ENCODE data around the gene ANKDD1B. TPM values are rescaled to one million over a fixed set of nuclear protein-coding genes. Genes with fewer than 3 reads are reported as not detected.

ANKDD1B gene
- total RNA-seq, 4 donors from 2014 or later, result 0.33 to 0.83 TPM; not detected in 2

DNA sequence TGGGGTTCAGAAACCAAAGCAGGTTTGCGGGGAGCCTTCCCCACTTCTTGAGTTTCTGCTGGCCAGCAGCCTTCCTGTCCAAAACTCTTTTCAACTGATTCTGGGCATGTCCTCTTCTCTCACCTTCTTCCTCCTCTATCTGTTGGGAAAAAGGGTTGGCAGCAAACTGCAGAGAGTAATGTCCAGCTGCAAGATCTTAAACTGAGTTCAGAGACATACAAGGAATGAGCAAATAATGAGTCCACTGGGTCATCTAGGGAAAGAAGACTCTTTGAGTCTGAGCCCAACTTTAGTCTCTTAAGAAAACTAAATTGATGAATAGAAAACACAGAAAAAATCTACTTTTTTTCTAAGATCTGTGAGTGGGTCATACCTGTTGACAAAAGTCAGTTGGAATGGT lies 16.5 kb downstream of the ANKDD1B start:
- Histone ChIP-seq H3K4me3 (no peak overlapping the region), H3K4me1 (no peaks in the 10 kb centered on the region), H3K36me3 (no peaks in the 10 kb centered on the region), H3K27me3 (no peaks in the 10 kb centered on the region), H3K27ac (replicated peaks in 1 of 4) (no peak overlapping the region), H3K9me3 (no peaks in the 10 kb centered on the region)
- intact Hi-C loops (cut with DNase I), result no loop called here
- TF ChIP-seq POLR2AphosphoS5 (IDR thresholded peaks at IDR 0.05) (no peak), POLR2A (IDR thresholded peaks at IDR 0.05; ENCODE audit: low read depth) (no peak), CTCF (IDR thresholded peaks at IDR 0.05) (no peak), EP300 (IDR thresholded peaks at IDR 0.05) (no peak)
- 80% methylated on average over 1 of the region's 1 CpG for WGBS
- DNase-seq (ENCODE audit: extremely low spot score), result no peak

- no peak for TF ChIP-seq POLR2A (IDR thresholded peaks at IDR 0.05; ENCODE audit: low read depth)
- no peak for TF ChIP-seq POLR2AphosphoS5 (IDR thresholded peaks at IDR 0.05)
- no peak for TF ChIP-seq EP300 (IDR thresholded peaks at IDR 0.05)
- TF ChIP-seq CTCF (IDR thresholded peaks at IDR 0.05), result no peak
- DNase-seq (ENCODE audit: extremely low spot score), result no peak
- H3K9me3 ChIP-seq, result no peaks in the 10 kb centered on the region
- intact Hi-C loops (cut with DNase I), result no loop called here
- no peaks in the 10 kb centered on the region for H3K4me1 ChIP-seq
- no peak overlapping the region for H3K4me3 ChIP-seq
- 100% methylated on average over 2 of the region's 2 CpGs for WGBS
- no peak overlapping the region for H3K27ac ChIP-seq (replicated peaks in 1 of 4)
- no peaks in the 10 kb centered on the region for H3K36me3 ChIP-seq
- H3K27me3 ChIP-seq, result no peaks in the 10 kb centered on the region
Measured at GRCh38 chr5:75630875-75631274, 19.6 kb downstream of the ANKDD1B start.

DNA sequence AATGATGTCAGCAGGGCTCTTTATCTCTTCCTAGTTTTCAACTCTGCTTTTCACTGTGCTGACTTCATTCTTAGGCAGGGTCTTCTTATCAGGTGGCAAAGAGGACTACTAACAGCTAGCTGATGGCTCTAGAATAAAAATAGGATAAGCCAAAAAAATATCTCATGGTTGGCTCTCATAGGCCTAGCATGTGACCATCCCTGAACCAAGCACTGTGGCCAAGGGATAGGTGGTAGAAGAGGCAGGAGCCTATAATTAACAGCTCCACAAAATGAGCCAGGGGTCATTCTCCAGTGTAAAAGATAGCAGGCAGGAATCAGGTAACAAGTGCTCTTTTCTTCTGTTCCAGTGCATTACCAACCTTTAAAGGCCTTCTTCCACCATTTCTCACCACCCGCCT lies 21.1 kb downstream of the ANKDD1B start:
- no peaks in the 10 kb centered on the region for H3K27me3 ChIP-seq
- DNase-seq (ENCODE audit: extremely low spot score), result peak; percentile 21
- H3K4me3 ChIP-seq, result no peak overlapping the region
- no peaks in the 10 kb centered on the region for H3K36me3 ChIP-seq
- H3K4me1 ChIP-seq, result no peaks in the 10 kb centered on the region
- intact Hi-C loops (cut with DNase I), result no loop called here
- no peak for TF ChIP-seq POLR2AphosphoS5 (IDR thresholded peaks at IDR 0.05)
- no peak for TF ChIP-seq CTCF (IDR thresholded peaks at IDR 0.05)
- TF ChIP-seq EP300 (IDR thresholded peaks at IDR 0.05), result no peak
- no peak for TF ChIP-seq POLR2A (IDR thresholded peaks at IDR 0.05; ENCODE audit: low read depth)
- H3K9me3 ChIP-seq, result no peaks in the 10 kb centered on the region
- 96% methylated on average over 1 of the region's 1 CpG for WGBS
- no peak overlapping the region for H3K27ac ChIP-seq (replicated peaks in 1 of 4)

DNA sequence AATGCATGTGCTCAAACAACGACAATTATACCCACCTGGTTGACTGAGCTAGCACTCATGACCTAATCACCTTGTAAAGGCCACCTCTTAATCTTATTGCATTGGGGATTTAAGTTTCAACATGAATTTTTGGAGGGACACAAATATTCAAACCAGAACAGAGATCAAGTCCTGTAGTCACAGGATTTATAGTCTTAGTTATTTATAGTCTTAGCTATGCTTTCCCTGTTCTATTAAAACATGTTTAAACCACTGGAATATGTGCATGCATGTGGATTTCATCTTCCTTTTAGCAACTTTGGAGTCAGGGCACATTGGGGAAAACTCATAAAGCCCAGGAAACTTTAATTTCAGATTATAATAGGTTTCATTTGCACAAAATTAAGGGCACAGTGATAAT lies 26.7 kb downstream of the ANKDD1B start:
- H3K27me3 ChIP-seq, result no peaks in the 10 kb centered on the region
- 88% methylated on average over 1 of the region's 1 CpG for WGBS
- H3K9me3 ChIP-seq, result peaks cover 0 to 3% (median 0%) of the 10 kb centered on the region in 4 donors
- no peak overlapping the region for H3K27ac ChIP-seq (replicated peaks in 1 of 4)
- DNase-seq (ENCODE audit: extremely low spot score), result no peak
- intact Hi-C loops (cut with DNase I), result no loop called here
- no peaks in the 10 kb centered on the region for H3K4me1 ChIP-seq
- H3K4me3 ChIP-seq, result no peak overlapping the region
- no peak for TF ChIP-seq POLR2AphosphoS5 (IDR thresholded peaks at IDR 0.05)
- TF ChIP-seq EP300 (IDR thresholded peaks at IDR 0.05), result no peak
- no peak for TF ChIP-seq POLR2A (IDR thresholded peaks at IDR 0.05; ENCODE audit: low read depth)
- TF ChIP-seq CTCF (IDR thresholded peaks at IDR 0.05), result no peak
- H3K36me3 ChIP-seq, result no peaks in the 10 kb centered on the region

Data from esophagus muscularis mucosa (tissue), 4 donors.